GM12878 (cell line): ENCODE results near the gene RANBP9. TPM values are rescaled to one million over a fixed set of nuclear protein-coding genes. Genes with fewer than 3 reads are reported as not detected.

Experiments used
- ATAC-seq: fragments of 200-7000 bp; cut with Tn5 transposase; 3 replicates; pipeline ENCODE4 v1.9.1; 2020; ENCODE audit warnings: mild to moderate bottlenecking, moderate library complexity
- BruUV-seq: library from RNA; stranded (reverse); fragments of 400-500 nt; replicated peaks from 2 replicates; lab custom pipeline; 2021; lab: Mats Ljungman, UMichigan
- CTCF ChIA-PET: fragments of 300-600 bp; sonication (Branson Sonifier 250); formaldehyde crosslinking; extraction: SDS; loops from one replicate; lab custom pipeline; 2021; ENCODE audit warnings: inconsistent platforms; lab: Yijun Ruan, JAX
- POLR2A ChIA-PET: fragments of 350-600 bp; formaldehyde crosslinking; extraction: SDS; loops from one replicate; lab custom pipeline; 2021; ENCODE audit warnings: inconsistent platforms; lab: Charles Lee
- RAD21 ChIA-PET: fragments of 300-600 bp; sonication (Branson Sonifier 250); formaldehyde crosslinking; loops from one replicate; lab custom pipeline; 2023; ENCODE audit warnings: antibody characterized with exemption; ENCODE audit not compliant: unreplicated experiment; lab: Charles Lee
- SMC1A ChIA-PET: fragments of 300-600 bp; sonication (Branson Sonifier 250); formaldehyde crosslinking; loops from one replicate; lab custom pipeline; 2023; ENCODE audit not compliant: unreplicated experiment, uncharacterized antibody; lab: Charles Lee
- DNase-seq: peaks from one replicate; pipeline ENCODE4 v3.0.0-alpha.2; 2011; ENCODE audit warnings: low read depth, low spot score
- FAIRE-seq: peaks from 3 replicates; lab custom pipeline; 2011; peaks lifted over from hg19 to GRCh38; lab: Jason Lieb, UNC
- H2AFZ ChIP-seq: 2 replicates; pipeline ENCODE4 v1.6.0; 2011; ENCODE audit warnings: low read depth, low read length, control low read depth; ENCODE audit not compliant: control insufficient read depth
- H3K27ac ChIP-seq: 2 replicates; pipeline ENCODE4 v1.5.1; 2011; ENCODE audit warnings: control low read depth; ENCODE audit not compliant: control insufficient read depth, insufficient read depth
- H3K27me3 ChIP-seq, 2 experiments: replicated peaks in 1 of 2; 2 replicates each; pipeline versions ENCODE4 v1.6.0 to v1.6.1; 2011; ENCODE audit warnings: low read length in 1 of 2; ENCODE audit not compliant: control insufficient read depth in 2 of 2, insufficient read depth in 2 of 2
- H3K36me3 ChIP-seq, 2 experiments: 2 replicates each; pipeline ENCODE4 v1.5.1; 2011; ENCODE audit warnings: low read length in 1 of 2; ENCODE audit not compliant: control insufficient read depth in 2 of 2, insufficient read depth in 2 of 2
- H3K4me1 ChIP-seq: 2 replicates; pipeline ENCODE4 v1.6.1; 2011; ENCODE audit warnings: mild to moderate bottlenecking, low read length, moderate library complexity, mixed read lengths; ENCODE audit not compliant: control insufficient read depth, insufficient read depth
- H3K4me2 ChIP-seq: 2 replicates; pipeline ENCODE4 v1.6.0; 2011; ENCODE audit warnings: control low read depth; ENCODE audit not compliant: control insufficient read depth, insufficient read depth
- H3K4me3 ChIP-seq: fragments of 200-600 bp; sonication (generic); 2 replicates; pipeline ENCODE4 v1.5.1; 2016
- H3K79me2 ChIP-seq: 2 replicates; pipeline ENCODE4 v1.6.0; 2011; ENCODE audit warnings: low read length; ENCODE audit not compliant: control insufficient read depth, insufficient read depth
- H3K9ac ChIP-seq: 2 replicates; pipeline ENCODE4 v1.8.0; 2011; ENCODE audit warnings: low read length, control low read depth, mixed read lengths; ENCODE audit not compliant: control insufficient read depth, insufficient read depth
- H3K9me3 ChIP-seq: replicated peaks from 3 replicates; pipeline ENCODE4 v1.5.1; 2011; ENCODE audit warnings: mild to moderate bottlenecking, low read length; ENCODE audit not compliant: control insufficient read depth, insufficient read depth
- H4K20me1 ChIP-seq: 2 replicates; pipeline ENCODE4 v1.6.0; 2011; ENCODE audit not compliant: control insufficient read depth, insufficient read depth
- SREBF1 ChIP-seq: IDR thresholded peaks from 2 replicates; pipeline ENCODE4 v1.6.1; 2012; ENCODE audit warnings: mild to moderate bottlenecking, low read length
- ZBTB40 ChIP-seq: fragments of 450-650 bp; IDR thresholded peaks from 2 replicates; pipeline ENCODE4 v1.6.1; 2016; ENCODE audit warnings: mild to moderate bottlenecking, moderate library complexity, borderline replicate concordance
- ZNF592 ChIP-seq: fragments of 450-650 bp; IDR thresholded peaks from 2 replicates; pipeline ENCODE4 v1.6.1; 2017; ENCODE audit warnings: mild to moderate bottlenecking, moderate library complexity
- WGBS: methylation state at CpG from one replicate; pipeline ENCODE4 v1.1.6; 2016; ENCODE audit warnings: low lambda C conversion rate; ENCODE audit not compliant: insufficient replicate concordance, insufficient coverage; ENCODE audit errors: missing lambda C conversion rate; 5-methylcytosine and 5-hydroxymethylcytosine counted together
- in situ Hi-C: fragments of 300-500 bp; cut with MboI; formaldehyde crosslinking; loops from 9 replicates; pipeline ENCODE4 v1.14.3; 2018; ENCODE audit warnings: mixed read lengths
- intact Hi-C: fragments of 100-400 bp; cut with micrococcal nuclease; formaldehyde crosslinking; loops from one replicate; pipeline ENCODE4 v1.14.2; 2022; ENCODE audit not compliant: unreplicated experiment
- polyA plus RNA-seq, 11 experiments: library from polyadenylated mRNA; depleted of rRNA in 4 of 11; unstranded in 6 of 11; stranded (reverse) in 5 of 11; fragments of >200 nt; fragmentation: Nextera tagmentation in 4 of 11; fragmentation: Illumina TruSeq in 1 of 11; extraction: Ambion mirVana in 4 of 11; extraction: Trizol in 1 of 11; gene quantifications; 1 replicate in 1 of 11; 2 replicates in 10 of 11; pipeline versions ENCODE4 v1.2.1 to v1.2.3, GENCODE V29; 2011 to 2016; ENCODE audit warnings: inconsistent platforms in 2 of 11, missing spikeins in 2 of 11, low read depth in 1 of 11
- total RNA-seq, 4 experiments: library from RNA; depleted of rRNA in 3 of 4; stranded (reverse); fragments of >200 nt in 3 of 4; fragmentation: Illumina TruSeq in 1 of 4; extraction: Trizol in 1 of 4; gene quantifications; 2 replicates each; pipeline versions ENCODE4 v1.2.1 to v1.2.3, GENCODE V29; 2013 to 2021

RANBP9 gene
- total and polyA plus RNA-seq, 10 of the 15 experiments (the other 5 are each of a cell fraction or from before 2014, with no cell fraction given): 3.7 to 43.1 (median 16.2) TPM

DNA sequence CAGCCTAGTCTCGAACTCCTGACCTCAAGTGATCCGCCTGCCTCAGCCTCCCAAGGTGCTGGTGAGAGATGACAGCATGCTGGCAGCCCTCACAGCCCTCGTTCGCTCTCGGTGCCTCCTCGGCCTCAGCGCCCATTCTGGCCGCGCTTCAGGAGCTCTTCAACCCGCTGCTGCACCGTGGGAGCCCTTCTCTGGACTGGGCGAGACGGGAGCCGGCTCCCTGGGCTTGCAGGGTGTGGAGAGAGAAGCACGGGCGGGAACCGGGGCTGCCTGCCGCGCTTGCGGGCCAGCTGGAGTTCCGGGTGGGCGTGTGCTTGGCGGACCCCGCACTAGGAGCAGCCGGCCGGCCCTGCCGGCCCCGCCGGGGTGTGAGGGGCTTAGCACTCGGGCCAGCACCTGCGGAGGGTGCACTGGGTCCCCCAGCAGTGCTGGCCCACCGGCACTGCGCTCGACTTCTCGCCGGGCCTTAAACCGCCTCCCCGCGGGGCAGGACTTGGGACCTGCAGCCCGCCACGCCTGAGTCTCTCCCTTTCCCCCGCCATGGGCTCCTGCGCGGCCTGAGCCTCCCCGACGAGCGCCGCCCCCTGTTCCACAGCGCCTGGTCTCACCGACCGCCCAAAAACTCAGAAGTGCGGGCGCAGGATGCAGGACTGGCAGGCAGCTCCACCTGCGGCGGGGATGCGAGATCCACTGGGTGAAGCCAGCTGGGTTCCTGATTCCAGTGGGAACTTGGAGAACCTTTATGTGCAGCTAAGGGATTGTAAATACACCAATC is 31.5 kb upstream of the RANBP9 start (continued):
- TF ChIP-seq ZNF592: no peak

DNA sequence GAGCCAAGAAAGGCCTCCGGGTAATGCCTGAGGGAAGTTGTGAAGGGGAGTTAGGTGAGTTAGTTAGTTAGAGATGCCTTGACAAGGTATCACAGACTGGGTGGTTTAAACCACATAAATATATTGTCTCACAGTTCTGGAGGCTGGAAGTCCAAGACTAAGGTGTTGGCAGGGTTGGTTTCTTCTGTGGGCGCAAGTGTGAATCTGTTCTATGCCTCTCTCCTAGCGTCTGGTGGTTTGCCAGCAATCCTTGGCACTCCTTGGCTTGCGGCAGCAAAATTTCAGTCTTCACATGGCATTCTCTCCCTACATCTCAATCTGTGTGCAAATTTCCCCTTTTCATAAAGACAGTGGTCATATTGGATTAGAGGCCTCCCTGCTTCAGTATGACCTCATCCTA is 29.7 kb upstream of the RANBP9 start:
- Histone ChIP-seq H4K20me1 (no peaks in the 10 kb centered on the region), H3K27me3 (no peaks in the 10 kb centered on the region), H3K4me2 (no peak overlapping the region), H3K36me3 (no peaks in the 10 kb centered on the region), H3K4me1 (no peaks in the 10 kb centered on the region), H3K27ac (no peak overlapping the region), H2AFZ (no peak overlapping the region), H3K9ac (no peak overlapping the region), H3K79me2 (no peaks in the 10 kb centered on the region), H3K4me3 (no peak overlapping the region), H3K9me3 (no peaks in the 10 kb centered on the region)
- FAIRE-seq (no peak), DNase-seq (no peak), ATAC-seq (no peak)
- TF ChIP-seq ZBTB40: no peak
- no peak for TF ChIP-seq SREBF1
- intact Hi-C loops: no loop called here
- SMC1A ChIA-PET: interaction anchor here (0.6 kb wide), 1 partner anchor 30 kb away, joined by 3 read pairs; no protein-coding TSS in a partner anchor
- POLR2A ChIA-PET: no interaction called here
- RAD21 ChIA-PET: no interaction called here
- 76% methylated on average over 4 of the region's 4 CpGs for WGBS
- CTCF ChIA-PET: no interaction called here
- no TSS peak for BruUV-seq
- in situ Hi-C loops: no loop called here
